A549 (cell line): ENCODE data around the gene FHIT. TPM values are rescaled to one million over a fixed set of nuclear protein-coding genes. Genes with fewer than 3 reads are reported as not detected.

ENCODE experiments used
- ATAC-seq, 2 experiments: fragments of 200-7000 bp in 1 of 2; fragments of >200 bp in 1 of 2; cut with Nextera tagmentation in 1 of 2; cut with Tn5 transposase in 1 of 2; 3 replicates each; pipeline versions ENCODE4 v1.8.0 to v1.9.1; 2018 to 2020; ENCODE audit warnings: mild to moderate bottlenecking in 1 of 2, moderate library complexity in 1 of 2
- CTCF ChIA-PET: fragments of 300-600 bp; sonication (Branson Sonifier 250); formaldehyde crosslinking; extraction: SDS; loops from one replicate; lab custom pipeline; 2021; ENCODE audit warnings: antibody characterized with exemption, inconsistent platforms; lab: Yijun Ruan, JAX
- POLR2A ChIA-PET: fragments of 350-600 bp; formaldehyde crosslinking; extraction: SDS; loops from one replicate; lab custom pipeline; 2021; ENCODE audit warnings: antibody characterized with exemption, inconsistent platforms; lab: Yijun Ruan, JAX
- DNase-seq, 2 experiments: peaks; one replicate each; pipeline versions ENCODE4 v3.0.0 to v3.0.0-alpha.2; 2011 to 2016; ENCODE audit warnings: low read depth in 1 of 2, low spot score in 1 of 2
- FAIRE-seq: peaks from 2 replicates; lab custom pipeline; 2011; peaks lifted over from hg19 to GRCh38; lab: Jason Lieb, UNC
- H3K27ac ChIP-seq, 2 experiments: fragments of >200 bp; sonication (Bioruptor Twin); formaldehyde crosslinking; 3 replicates each; pipeline ENCODE4 v1.5.1; 2016 to 2017
- H3K4me1 ChIP-seq: fragments of >200 bp; sonication (Bioruptor Twin); formaldehyde crosslinking; 3 replicates; pipeline ENCODE4 v1.6.1; 2016
- H3K4me2 ChIP-seq: fragments of >200 bp; sonication (Bioruptor Twin); formaldehyde crosslinking; 3 replicates; pipeline ENCODE4 v1.6.1; 2016
- H3K4me3 ChIP-seq: fragments of >200 bp; sonication (Bioruptor Twin); formaldehyde crosslinking; 3 replicates; pipeline ENCODE4 v1.5.1; 2016
- H3K9me3 ChIP-seq: fragments of >200 bp; sonication (Bioruptor Twin); formaldehyde crosslinking; 3 replicates; pipeline ENCODE4 v1.6.1; 2016
- ATOH8 ChIP-seq: fragments of 250-450 bp; sonication (Bioruptor Pico); IDR thresholded peaks from 2 replicates; pipeline ENCODE4 v1.5.0; 2020; ENCODE audit warnings: low read depth, mild to moderate bottlenecking, moderate library complexity
- BCL3 ChIP-seq: fragments of >200 bp; sonication (Bioruptor Twin); formaldehyde crosslinking; IDR thresholded peaks from 3 replicates; pipeline ENCODE4 v1.6.1; 2016
- CBX2 ChIP-seq: fragments of 200-600 bp; sonication (generic); IDR thresholded peaks from 2 replicates; pipeline ENCODE4 v1.6.1; 2016; ENCODE audit warnings: low read depth, mild to moderate bottlenecking, borderline replicate concordance
- CBX8 ChIP-seq: fragments of 200-600 bp; sonication (generic); IDR thresholded peaks from 2 replicates; pipeline ENCODE4 v1.6.1; 2016
- E2F6 ChIP-seq: IDR thresholded peaks from 2 replicates; pipeline ENCODE4 v1.6.1; 2012; ENCODE audit warnings: low read depth, borderline replicate concordance
- EP300 ChIP-seq, 2 experiments: fragments of >200 bp; sonication (Bioruptor Twin); formaldehyde crosslinking; IDR thresholded peaks; 2 replicates in 1 of 2; 3 replicates in 1 of 2; pipeline ENCODE4 v1.6.1; 2016 to 2017
- HOXB13 ChIP-seq: fragments of 250-450 bp; sonication (Bioruptor Pico); IDR thresholded peaks from 2 replicates; pipeline ENCODE4 v1.5.0; 2020; ENCODE audit warnings: low read depth, mild to moderate bottlenecking, moderate library complexity
- HOXB5 ChIP-seq: fragments of 250-450 bp; sonication (Bioruptor Pico); IDR thresholded peaks from 2 replicates; pipeline ENCODE4 v1.5.0; 2020; ENCODE audit warnings: mild to moderate bottlenecking, moderate library complexity
- KDM5A ChIP-seq: fragments of 200-600 bp; sonication (generic); IDR thresholded peaks from 2 replicates; pipeline ENCODE4 v1.6.1; 2016; ENCODE audit warnings: antibody characterized with exemption, mild to moderate bottlenecking
- MAFK ChIP-seq: fragments of 450-650 bp; IDR thresholded peaks from 2 replicates; pipeline ENCODE4 v1.6.1; 2014; ENCODE audit not compliant: partially characterized antibody
- MYC ChIP-seq: IDR thresholded peaks from 2 replicates; pipeline ENCODE4 v1.6.1; 2012; ENCODE audit warnings: mild to moderate bottlenecking, inconsistent platforms, low read length, improper control_type of control experiment, borderline replicate concordance
- PBX3 ChIP-seq: IDR thresholded peaks from 2 replicates; pipeline ENCODE4 v1.6.1; 2012
- PHF8 ChIP-seq: fragments of 200-600 bp; sonication (generic); IDR thresholded peaks from 2 replicates; pipeline ENCODE4 v1.6.1; 2016; ENCODE audit warnings: low read depth, mild to moderate bottlenecking, antibody characterized with exemption, moderate library complexity, borderline replicate concordance
- POLR2AphosphoS2 ChIP-seq: conservative IDR thresholded peaks from 2 replicates; pipeline ENCODE4 v1.6.1; 2012; ENCODE audit warnings: low read length, improper control_type of control experiment, inconsistent platforms
- RAD21 ChIP-seq, 2 experiments: fragments of >200 bp in 1 of 2; sonication (Bioruptor Twin) in 1 of 2; formaldehyde crosslinking in 1 of 2; IDR thresholded peaks in 1 of 2; conservative IDR thresholded peaks in 1 of 2; 2 replicates in 1 of 2; 3 replicates in 1 of 2; pipeline ENCODE4 v1.6.1; 2012 to 2018; ENCODE audit warnings: inconsistent platforms in 1 of 2
- RCOR1 ChIP-seq: fragments of 150-350 bp; IDR thresholded peaks from 2 replicates; pipeline ENCODE4 v1.6.1; 2014; ENCODE audit warnings: antibody characterized with exemption, low read length, low read depth
- RFX5 ChIP-seq: fragments of 450-650 bp; IDR thresholded peaks from 2 replicates; pipeline ENCODE4 v1.7.1; 2014; ENCODE audit warnings: antibody characterized with exemption, mild to moderate bottlenecking, moderate library complexity
- RNF2 ChIP-seq: fragments of 200-600 bp; sonication (generic); IDR thresholded peaks from 2 replicates; pipeline ENCODE4 v1.6.1; 2016; ENCODE audit warnings: low read depth, mild to moderate bottlenecking, antibody characterized with exemption, moderate library complexity, borderline replicate concordance
- SMC3 ChIP-seq: fragments of >200 bp; sonication (Bioruptor Twin); formaldehyde crosslinking; IDR thresholded peaks from 3 replicates; pipeline ENCODE4 v1.6.1; 2018; ENCODE audit warnings: inconsistent platforms
- TP53 ChIP-seq: fragments of 250-450 bp; sonication (Bioruptor Pico); IDR thresholded peaks from 2 replicates; pipeline ENCODE4 v1.5.0; 2021; ENCODE audit warnings: mild to moderate bottlenecking, moderate library complexity
- USF2 ChIP-seq: fragments of 450-650 bp; IDR thresholded peaks from 2 replicates; pipeline ENCODE4 v1.6.1; 2014; ENCODE audit warnings: antibody characterized with exemption
- ZNF302 ChIP-seq: fragments of 250-450 bp; sonication (Bioruptor Pico); IDR thresholded peaks from 2 replicates; pipeline ENCODE4 v1.9.0; 2021; ENCODE audit warnings: inconsistent platforms, mild to moderate bottlenecking, moderate library complexity
- WGBS: methylation state at CpG from one replicate; pipeline ENCODE4 v1.1.6; 2017; ENCODE audit errors: missing lambda C conversion rate; 5-methylcytosine and 5-hydroxymethylcytosine counted together
- polyA plus RNA-seq, 4 experiments: library from polyadenylated mRNA; depleted of rRNA in 3 of 4; stranded (reverse); fragments of >200 nt; fragmentation: RNase III in 1 of 4; extraction: RNeasy Plus Mini Kit Qiagen cat#74134 plus additional on column Dnase treatment in 1 of 4; gene quantifications; 2 replicates in 3 of 4; 3 replicates in 1 of 4; pipeline ENCODE4 v1.2.3, GENCODE V29; 2011 to 2017
- TF ChIP-seq, protein P1 (sequence below): fragments of >200 bp; sonication (Bioruptor Twin); formaldehyde crosslinking; IDR thresholded peaks from 2 replicates; pipeline ENCODE4 v1.6.1; 2016

The FHIT gene
- polyA plus RNA-seq, 2 of the 4 experiments (the other 2 are of a cell fraction): 0.76 to 0.92 TPM

- no peak for TF ChIP-seq RCOR1
- TF ChIP-seq CBX8: no peak
- no peak for TF ChIP-seq KDM5A
- TF ChIP-seq POLR2AphosphoS2: no peak
- TF ChIP-seq ATOH8 (CRISPR knock-in tag): no peak
- no peak for TF ChIP-seq MYC
- no peak for TF ChIP-seq RNF2
- no peak for TF ChIP-seq HOXB5 (CRISPR knock-in tag)
- no peak for TF ChIP-seq MAFK
- TF ChIP-seq BCL3: no peak
- no peak for TF ChIP-seq USF2
- CTCF ChIA-PET: no interaction called here
- no peak for FAIRE-seq
Measured at GRCh38 chr3:60206206-60206605, 1045.0 kb downstream of the FHIT start.

DNA sequence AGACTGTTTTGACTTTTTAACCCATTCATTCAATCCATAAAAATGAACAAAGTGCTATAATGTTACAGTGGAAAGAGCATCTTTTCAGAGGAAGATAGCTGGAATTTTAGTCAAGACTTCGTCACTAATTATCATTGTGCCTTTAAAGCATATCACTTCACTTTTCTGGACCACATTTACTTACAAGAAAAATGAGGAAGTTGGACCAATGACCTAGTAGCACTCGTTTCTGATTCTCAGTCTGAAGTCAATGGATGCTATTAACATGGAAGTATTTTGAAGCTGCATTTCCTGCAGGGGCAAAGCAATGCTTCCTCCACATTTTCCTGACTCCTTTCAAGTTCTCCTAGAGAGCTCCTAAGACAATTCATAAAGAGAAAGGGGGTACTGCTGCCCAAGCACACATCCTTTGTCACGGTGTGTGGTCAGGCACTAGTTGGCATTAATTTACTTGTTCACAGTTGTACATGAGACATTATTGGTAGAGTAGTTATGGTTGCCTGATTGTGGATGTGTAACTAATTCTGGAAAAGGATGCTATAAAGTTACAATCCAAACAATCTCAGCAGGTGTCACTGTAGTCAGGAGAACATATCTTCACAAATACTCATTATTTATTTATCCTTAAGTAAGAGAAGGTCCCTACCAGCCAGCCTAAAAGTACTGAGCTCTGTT lies 1049.1 kb downstream of the FHIT start:
- WGBS: 11% methylated on average over 3 of the region's 3 CpGs
- no peak overlapping the region for H3K27ac ChIP-seq
- FAIRE-seq (no peak), ATAC-seq (no peak)
- POLR2A ChIA-PET: no interaction called here
- CTCF ChIA-PET: no interaction called here
- TF ChIP-seq RFX5: no peak
- no peak for TF ChIP-seq EP300 (IDR thresholded peaks at IDR 0.05)
- TF ChIP-seq PBX3: no peak
- TF ChIP-seq HOXB13 (CRISPR knock-in tag): no peak
- no peak for TF ChIP-seq TP53 (CRISPR knock-in tag)
- no peak for TF ChIP-seq CBX8
- no peak for TF ChIP-seq PHF8
- TF ChIP-seq, protein P1, sequence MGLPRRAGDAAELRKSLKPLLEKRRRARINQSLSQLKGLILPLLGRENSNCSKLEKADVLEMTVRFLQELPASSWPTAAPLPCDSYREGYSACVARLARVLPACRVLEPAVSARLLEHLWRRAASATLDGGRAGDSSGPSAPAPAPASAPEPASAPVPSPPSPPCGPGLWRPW: no peak
- no peak for TF ChIP-seq ZNF302 (CRISPR knock-in tag)
- TF ChIP-seq CBX2: no peak
- TF ChIP-seq RAD21 (conservative IDR thresholded peaks at IDR 0.05 in 1 of 2, IDR thresholded peaks at IDR 0.05 in 1 of 2): no peak
- TF ChIP-seq SMC3: no peak
- no peak for TF ChIP-seq E2F6
- TF ChIP-seq, all 56 proteins: peak for 0
- H3K4me1 ChIP-seq: no peaks in the 10 kb centered on the region
- no peak overlapping the region for H3K4me2 ChIP-seq
- H3K4me3 ChIP-seq: no peak overlapping the region
- no peak for DNase-seq
- H3K9me3 ChIP-seq: no peaks in the 10 kb centered on the region

More at GRCh38 chr3:60206206-60206605, 1045.0 kb downstream of the FHIT start:
- DNase-seq: no peak
- POLR2A ChIA-PET: no interaction called here
- Histone ChIP-seq H3K9me3 (no peaks in the 10 kb centered on the region), H3K4me3 (no peak overlapping the region), H3K4me2 (no peak overlapping the region), H3K4me1 (no peaks in the 10 kb centered on the region), H3K27ac (no peak overlapping the region)
- ATAC-seq: no peak
- WGBS: 0% methylated on average over 2 of the region's 2 CpGs
